ENCODE results near the gene LRP1B.

Gene LRP1B

GRCh38 chr2:141455211-141455826 is 675.5 kb downstream of the LRP1B start:
- Histone ChIP-seq H3K9me3 (ENCODE audit: control insufficient read depth, low read length) (no peaks in the 10 kb centered on the region), H3K4me1 (ENCODE audit: control insufficient read depth, insufficient read depth, low read length, poor library complexity, severe bottlenecking) (no peaks in the 10 kb centered on the region), H3K4me3 (ENCODE audit: insufficient read depth, low read depth, low read length, poor library complexity, severe bottlenecking) (no peak overlapping the region), H3K27me3 (replicated peaks; ENCODE audit: control insufficient read depth, insufficient read depth, low read length, poor library complexity, severe bottlenecking) (no peaks in the 10 kb centered on the region), H3K27ac (ENCODE audit: insufficient read depth, low read length, poor library complexity, severe bottlenecking) (no peak overlapping the region), H3K36me3 (ENCODE audit: control insufficient read depth, insufficient read depth, low read length) (no peaks in the 10 kb centered on the region)
- no peak for DNase-seq

DNA sequence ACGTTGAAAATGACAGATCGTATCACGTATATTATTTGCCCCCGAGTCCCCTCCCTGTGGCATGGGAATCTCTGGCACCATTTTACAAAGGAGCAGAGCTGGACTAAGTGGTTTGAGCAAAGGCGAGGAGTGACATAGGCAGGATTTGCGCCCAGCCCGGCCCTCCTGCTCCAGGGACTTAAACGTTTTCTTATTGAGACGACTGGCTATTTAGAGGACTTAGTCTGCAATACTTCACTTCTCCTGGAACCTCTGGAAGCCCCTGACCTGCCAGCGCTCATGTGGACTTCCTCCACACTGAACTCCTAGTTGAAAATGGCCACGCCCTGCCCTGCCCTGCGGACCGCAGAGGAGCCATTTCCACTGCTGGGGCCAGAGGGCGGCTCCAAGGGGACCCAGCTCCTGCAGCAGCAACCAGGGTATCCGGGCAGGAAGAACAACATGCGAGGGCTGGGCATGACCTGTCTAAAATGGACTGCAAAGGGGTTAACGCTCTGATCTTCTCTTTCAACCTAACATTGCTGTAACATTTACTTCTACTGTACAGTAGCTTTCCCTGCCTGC is 690.7 kb downstream of the LRP1B start:
- Histone ChIP-seq H3K4me3 (ENCODE audit: insufficient read depth, low read depth, low read length, poor library complexity, severe bottlenecking) (no peak overlapping the region), H3K9me3 (ENCODE audit: control insufficient read depth, low read length) (no peaks in the 10 kb centered on the region), H3K36me3 (ENCODE audit: control insufficient read depth, insufficient read depth, low read length) (no peaks in the 10 kb centered on the region), H3K4me1 (ENCODE audit: control insufficient read depth, insufficient read depth, low read length, poor library complexity, severe bottlenecking) (no peaks in the 10 kb centered on the region), H3K27ac (ENCODE audit: insufficient read depth, low read length, poor library complexity, severe bottlenecking) (no peak overlapping the region), H3K27me3 (replicated peaks; ENCODE audit: control insufficient read depth, insufficient read depth, low read length, poor library complexity, severe bottlenecking) (no peaks in the 10 kb centered on the region)
- no peak for DNase-seq

DNA sequence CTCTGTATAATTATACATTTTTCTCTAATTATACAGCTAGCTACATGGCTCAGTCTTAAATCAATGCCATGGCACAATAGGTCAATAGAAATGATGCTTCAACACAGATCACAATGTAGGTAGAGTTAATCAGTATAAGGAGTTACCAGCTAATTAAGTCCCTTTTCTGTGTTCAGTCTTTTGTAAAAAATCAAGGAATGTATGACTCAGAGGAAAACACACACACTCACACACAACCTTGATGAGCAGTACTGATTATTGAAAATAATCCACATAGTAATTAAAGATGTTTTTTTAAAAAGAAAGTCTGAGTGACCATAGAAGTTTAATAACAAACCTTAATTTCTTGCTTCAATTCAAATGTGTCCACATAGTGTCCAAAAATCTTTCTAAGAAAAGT is 691.3 kb downstream of the LRP1B start:
- DNase-seq, result no peak
- Histone ChIP-seq H3K27ac (ENCODE audit: insufficient read depth, low read length, poor library complexity, severe bottlenecking) (no peak overlapping the region), H3K4me1 (ENCODE audit: control insufficient read depth, insufficient read depth, low read length, poor library complexity, severe bottlenecking) (no peaks in the 10 kb centered on the region), H3K4me3 (ENCODE audit: insufficient read depth, low read depth, low read length, poor library complexity, severe bottlenecking) (no peak overlapping the region), H3K27me3 (replicated peaks; ENCODE audit: control insufficient read depth, insufficient read depth, low read length, poor library complexity, severe bottlenecking) (no peaks in the 10 kb centered on the region), H3K9me3 (ENCODE audit: control insufficient read depth, low read length) (no peaks in the 10 kb centered on the region), H3K36me3 (ENCODE audit: control insufficient read depth, insufficient read depth, low read length) (no peaks in the 10 kb centered on the region)

- H3K4me3 ChIP-seq (ENCODE audit: insufficient read depth, low read depth, low read length, poor library complexity, severe bottlenecking), result no peak overlapping the region
- no peak overlapping the region for H3K27ac ChIP-seq (ENCODE audit: insufficient read depth, low read length, poor library complexity, severe bottlenecking)
- H3K36me3 ChIP-seq (ENCODE audit: control insufficient read depth, insufficient read depth, low read length), result no peaks in the 10 kb centered on the region
- no peaks in the 10 kb centered on the region for H3K27me3 ChIP-seq (replicated peaks; ENCODE audit: control insufficient read depth, insufficient read depth, low read length, poor library complexity, severe bottlenecking)
- DNase-seq, result no peak
- no peaks in the 10 kb centered on the region for H3K9me3 ChIP-seq (ENCODE audit: control insufficient read depth, low read length)
- H3K4me1 ChIP-seq (ENCODE audit: control insufficient read depth, insufficient read depth, low read length, poor library complexity, severe bottlenecking), result no peaks in the 10 kb centered on the region
These were observed 692.3 kb downstream of the LRP1B start for GRCh38 chr2:141438536-141438935.

GRCh38 chr2:141437521-141437920 is 693.3 kb downstream of the LRP1B start:
- H3K27me3 ChIP-seq (replicated peaks; ENCODE audit: control insufficient read depth, insufficient read depth, low read length, poor library complexity, severe bottlenecking), result no peaks in the 10 kb centered on the region
- no peaks in the 10 kb centered on the region for H3K9me3 ChIP-seq (ENCODE audit: control insufficient read depth, low read length)
- DNase-seq, result no peak
- no peak overlapping the region for H3K4me3 ChIP-seq (ENCODE audit: insufficient read depth, low read depth, low read length, poor library complexity, severe bottlenecking)
- H3K4me1 ChIP-seq (ENCODE audit: control insufficient read depth, insufficient read depth, low read length, poor library complexity, severe bottlenecking), result no peaks in the 10 kb centered on the region
- no peak overlapping the region for H3K27ac ChIP-seq (ENCODE audit: insufficient read depth, low read length, poor library complexity, severe bottlenecking)
- H3K36me3 ChIP-seq (ENCODE audit: control insufficient read depth, insufficient read depth, low read length), result no peaks in the 10 kb centered on the region

DNA sequence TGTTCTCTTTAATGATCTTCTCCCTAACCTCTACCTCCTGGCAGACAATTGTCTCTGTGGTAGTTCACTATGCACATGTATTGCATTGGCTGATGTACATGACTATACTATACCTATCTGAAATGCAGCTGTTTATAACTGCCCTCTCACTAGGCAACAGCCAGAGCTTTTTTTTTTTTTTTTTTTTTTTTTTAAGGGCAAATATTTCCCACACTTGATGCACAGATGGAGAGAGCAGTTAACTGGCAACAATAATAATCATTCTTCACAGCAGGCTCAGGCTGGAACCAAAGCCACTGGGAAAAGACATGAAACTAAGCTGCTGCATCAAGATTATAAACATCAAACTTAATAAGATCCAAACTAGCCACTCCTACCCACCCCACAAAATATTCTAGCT is 707.7 kb downstream of the LRP1B start:
- H3K9me3 ChIP-seq (ENCODE audit: control insufficient read depth, low read length), result no peaks in the 10 kb centered on the region
- no peak for DNase-seq
- H3K4me3 ChIP-seq (ENCODE audit: insufficient read depth, low read depth, low read length, poor library complexity, severe bottlenecking), result no peak overlapping the region
- no peak overlapping the region for H3K27ac ChIP-seq (ENCODE audit: insufficient read depth, low read length, poor library complexity, severe bottlenecking)
- no peaks in the 10 kb centered on the region for H3K4me1 ChIP-seq (ENCODE audit: control insufficient read depth, insufficient read depth, low read length, poor library complexity, severe bottlenecking)
- H3K27me3 ChIP-seq (replicated peaks; ENCODE audit: control insufficient read depth, insufficient read depth, low read length, poor library complexity, severe bottlenecking), result no peaks in the 10 kb centered on the region
- H3K36me3 ChIP-seq (ENCODE audit: control insufficient read depth, insufficient read depth, low read length), result no peaks in the 10 kb centered on the region

DNA sequence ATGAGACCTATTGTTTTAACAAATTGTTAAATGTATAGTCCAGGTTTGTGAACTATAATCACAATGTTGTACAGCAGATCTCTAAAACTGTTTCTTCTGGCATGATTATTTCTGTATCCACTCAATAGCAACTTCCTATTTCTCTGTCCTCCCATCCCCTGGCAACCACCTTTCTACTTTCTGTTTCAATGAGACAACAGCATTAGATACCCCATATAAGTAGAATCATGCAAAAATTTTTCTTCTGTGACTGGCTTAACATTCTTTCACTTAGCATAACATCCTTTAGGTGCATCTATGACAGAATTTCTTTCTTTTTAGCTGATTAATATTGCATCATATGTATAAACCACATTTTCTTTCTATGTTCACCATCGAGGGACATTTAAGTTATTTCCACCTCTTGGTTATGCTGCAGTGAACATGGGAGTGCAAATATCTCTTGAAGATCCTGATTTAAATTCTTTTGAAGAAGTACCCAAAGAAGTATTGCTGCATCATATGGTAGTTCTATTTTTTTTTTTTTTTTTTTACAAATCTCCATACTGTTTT is 713.5 kb downstream of the LRP1B start:
- Histone ChIP-seq H3K4me1 (ENCODE audit: control insufficient read depth, insufficient read depth, low read length, poor library complexity, severe bottlenecking) (no peaks in the 10 kb centered on the region), H3K36me3 (ENCODE audit: control insufficient read depth, insufficient read depth, low read length) (no peaks in the 10 kb centered on the region), H3K4me3 (ENCODE audit: insufficient read depth, low read depth, low read length, poor library complexity, severe bottlenecking) (no peak overlapping the region), H3K27me3 (replicated peaks; ENCODE audit: control insufficient read depth, insufficient read depth, low read length, poor library complexity, severe bottlenecking) (no peaks in the 10 kb centered on the region), H3K9me3 (ENCODE audit: control insufficient read depth, low read length) (no peaks in the 10 kb centered on the region), H3K27ac (ENCODE audit: insufficient read depth, low read length, poor library complexity, severe bottlenecking) (no peak overlapping the region)
- DNase-seq, result no peak

GRCh38 chr2:141411419-141411818 is 719.4 kb downstream of the LRP1B start:
- Histone ChIP-seq H3K36me3 (ENCODE audit: control insufficient read depth, insufficient read depth, low read length) (no peaks in the 10 kb centered on the region), H3K27ac (ENCODE audit: insufficient read depth, low read length, poor library complexity, severe bottlenecking) (no peak overlapping the region), H3K4me3 (ENCODE audit: insufficient read depth, low read depth, low read length, poor library complexity, severe bottlenecking) (no peak overlapping the region), H3K4me1 (ENCODE audit: control insufficient read depth, insufficient read depth, low read length, poor library complexity, severe bottlenecking) (no peaks in the 10 kb centered on the region), H3K27me3 (replicated peaks; ENCODE audit: control insufficient read depth, insufficient read depth, low read length, poor library complexity, severe bottlenecking) (no peaks in the 10 kb centered on the region), H3K9me3 (ENCODE audit: control insufficient read depth, low read length) (no peaks in the 10 kb centered on the region)
- no peak for DNase-seq

- Histone ChIP-seq H3K9me3 (ENCODE audit: control insufficient read depth, low read length) (no peaks in the 10 kb centered on the region), H3K36me3 (ENCODE audit: control insufficient read depth, insufficient read depth, low read length) (no peaks in the 10 kb centered on the region), H3K27ac (ENCODE audit: insufficient read depth, low read length, poor library complexity, severe bottlenecking) (no peak overlapping the region), H3K4me3 (ENCODE audit: insufficient read depth, low read depth, low read length, poor library complexity, severe bottlenecking) (no peak overlapping the region), H3K4me1 (ENCODE audit: control insufficient read depth, insufficient read depth, low read length, poor library complexity, severe bottlenecking) (no peaks in the 10 kb centered on the region), H3K27me3 (replicated peaks; ENCODE audit: control insufficient read depth, insufficient read depth, low read length, poor library complexity, severe bottlenecking) (no peaks in the 10 kb centered on the region)
- no peak for DNase-seq
These were observed 731.5 kb downstream of the LRP1B start for GRCh38 chr2:141399270-141399669.

DNA sequence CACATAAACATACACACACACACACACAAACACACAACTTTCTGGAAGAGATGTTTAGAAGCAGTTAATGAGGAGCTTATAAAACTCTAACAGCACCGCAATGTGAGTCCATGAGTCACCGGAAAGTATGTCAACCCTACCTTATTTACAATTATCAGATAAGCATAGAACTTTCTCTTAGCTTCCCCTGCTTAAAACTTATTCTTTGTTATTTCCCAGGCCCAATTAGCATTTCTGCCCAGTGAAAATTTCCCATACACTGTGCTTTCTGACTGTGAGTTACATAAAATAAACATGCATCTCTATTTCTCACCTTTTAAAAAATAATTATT is 737.6 kb downstream of the LRP1B start:
- Histone ChIP-seq H3K9me3 (ENCODE audit: control insufficient read depth, low read length) (no peaks in the 10 kb centered on the region), H3K27ac (ENCODE audit: insufficient read depth, low read length, poor library complexity, severe bottlenecking) (no peak overlapping the region)

More for the DNA sequence above, 737.6 kb downstream of the LRP1B start:
- Histone ChIP-seq H3K4me3 (ENCODE audit: insufficient read depth, low read depth, low read length, poor library complexity, severe bottlenecking) (no peak overlapping the region), H3K36me3 (ENCODE audit: control insufficient read depth, insufficient read depth, low read length) (no peaks in the 10 kb centered on the region), H3K27me3 (replicated peaks; ENCODE audit: control insufficient read depth, insufficient read depth, low read length, poor library complexity, severe bottlenecking) (no peaks in the 10 kb centered on the region), H3K4me1 (ENCODE audit: control insufficient read depth, insufficient read depth, low read length, poor library complexity, severe bottlenecking) (no peaks in the 10 kb centered on the region)
- no peak for DNase-seq

Data from effector memory CD4-positive, alpha-beta T cell (primary cell).